HepG2 (cell line): ENCODE measurements around the gene CAND2. TPM values are rescaled to one million over a fixed set of nuclear protein-coding genes. Genes with fewer than 3 reads are reported as not detected.

Source experiments
- ATF1 ChIP-seq: IDR thresholded peaks from 2 replicates; pipeline ENCODE4 v1.6.1; 2016; ENCODE audit warnings: mild to moderate bottlenecking, control low read depth
- FOXC1 ChIP-seq: sonication (generic); formaldehyde crosslinking; IDR thresholded peaks from 2 replicates; pipeline ENCODE4 v1.8.0; 2022; ENCODE audit warnings: mild to moderate bottlenecking, missing genetic modification reagents, borderline replicate concordance
- FOXO4 ChIP-seq: sonication (generic); formaldehyde crosslinking; conservative IDR thresholded peaks from 2 replicates; pipeline ENCODE4 v1.8.1; 2023; ENCODE audit warnings: missing genetic modification reagents
- KLF11 ChIP-seq: IDR thresholded peaks from 2 replicates; pipeline ENCODE4 v1.6.1; 2016; ENCODE audit warnings: missing compliant biosample characterization
- MED8 ChIP-seq: sonication (generic); formaldehyde crosslinking; IDR thresholded peaks from 2 replicates; pipeline ENCODE4 v1.8.1; 2023; ENCODE audit warnings: mild to moderate bottlenecking, missing genetic modification reagents; ENCODE audit not compliant: insufficient replicate concordance
- NFYC ChIP-seq: IDR thresholded peaks from 2 replicates; pipeline ENCODE4 v1.6.1; 2016; ENCODE audit warnings: missing genetic modification reagents, missing compliant biosample characterization
- RFX3 ChIP-seq: IDR thresholded peaks from 2 replicates; pipeline ENCODE4 v1.6.1; 2016; ENCODE audit warnings: missing biosample characterization, missing genetic modification reagents
- RFXANK ChIP-seq: IDR thresholded peaks from 2 replicates; pipeline ENCODE4 v1.6.1; 2016
- SRSF1 ChIP-seq: fragments of 200-400 bp; formaldehyde crosslinking; optimal IDR thresholded peaks from 2 replicates; pipeline ENCODE3; 2017; ENCODE audit warnings: mild to moderate bottlenecking, low read depth, low read length, moderate library complexity
- TRIM22 ChIP-seq: fragments of 450-650 bp; IDR thresholded peaks from 2 replicates; pipeline ENCODE4 v1.6.1; 2017
- U2AF1 ChIP-seq: fragments of 200-400 bp; formaldehyde crosslinking; optimal IDR thresholded peaks from 2 replicates; pipeline ENCODE3; 2017; ENCODE audit warnings: mild to moderate bottlenecking, low read depth, low read length
- WIZ ChIP-seq: sonication (generic); formaldehyde crosslinking; IDR thresholded peaks from 2 replicates; pipeline ENCODE4 v1.5.1; 2020; ENCODE audit warnings: mild to moderate bottlenecking, missing genetic modification reagents
- ZBTB34 ChIP-seq: sonication (generic); formaldehyde crosslinking; IDR thresholded peaks from 2 replicates; pipeline ENCODE4 v1.8.0; 2022; ENCODE audit warnings: mild to moderate bottlenecking, missing genetic modification reagents
- ZNF510 ChIP-seq: sonication (generic); formaldehyde crosslinking; IDR thresholded peaks from 2 replicates; pipeline ENCODE4 v1.4.0; 2020; ENCODE audit warnings: low read depth, mild to moderate bottlenecking, missing genetic modification reagents
- ZNF570 ChIP-seq: sonication (generic); formaldehyde crosslinking; IDR thresholded peaks from 2 replicates; pipeline ENCODE4 v1.4.0; 2020; ENCODE audit warnings: mild to moderate bottlenecking, missing genetic modification reagents, borderline replicate concordance
- ZNF605 ChIP-seq: sonication (generic); formaldehyde crosslinking; IDR thresholded peaks from 2 replicates; pipeline ENCODE4 v1.8.0; 2022; ENCODE audit warnings: mild to moderate bottlenecking, missing genetic modification reagents
- ZNF639 ChIP-seq: conservative IDR thresholded peaks from 2 replicates; pipeline ENCODE4 v1.6.1; 2018; ENCODE audit warnings: missing genetic modification reagents
- ZNF75D ChIP-seq: sonication (generic); formaldehyde crosslinking; IDR thresholded peaks from 2 replicates; pipeline ENCODE4 v1.8.1; 2023; ENCODE audit warnings: missing genetic modification reagents, mild to moderate bottlenecking, borderline replicate concordance
- ZSCAN12 ChIP-seq: sonication (generic); formaldehyde crosslinking; IDR thresholded peaks from 2 replicates; pipeline ENCODE4 v1.9.0; 2021; ENCODE audit warnings: mild to moderate bottlenecking, missing genetic modification reagents
- polyA plus RNA-seq, 8 experiments: library from polyadenylated mRNA; depleted of rRNA in 3 of 8; stranded (reverse) in 7 of 8; unstranded in 1 of 8; fragments of >200 nt; fragmentation: Illumina TruSeq in 4 of 8; extraction: Trizol in 4 of 8; gene quantifications; 2 replicates each; pipeline versions ENCODE4 v1.2.1 to v1.2.3, GENCODE V29; 2011 to 2016; ENCODE audit warnings: low read depth in 4 of 8, missing spikeins in 1 of 8, mixed read lengths in 1 of 8; ENCODE audit not compliant: insufficient read depth in 1 of 8
- total RNA-seq, 5 experiments: library from RNA; depleted of rRNA; stranded (reverse); fragments of >200 nt; fragmentation: Illumina TruSeq; extraction: Trizol; gene quantifications; 2 replicates each; pipeline ENCODE4 v1.2.3, GENCODE V29; 2016; ENCODE audit warnings: low read depth in 1 of 5
- TF ChIP-seq, protein P1 (sequence below): sonication (generic); formaldehyde crosslinking; IDR thresholded peaks from 2 replicates; pipeline ENCODE4 v1.9.0; 2021; ENCODE audit warnings: missing genetic modification reagents, borderline replicate concordance

The CAND2 gene
- total and polyA plus RNA-seq, 2 of the 13 experiments (the other 11 are each of a cell fraction or from before 2014, with no cell fraction given), result 0.01 TPM; not detected in 1

GRCh38 chr3:12841149-12841969, 44.9 kb downstream of the CAND2 start, which contains the start of gene RPL32 (continued):
- TF ChIP-seq ZBTB34 (CRISPR knock-in tag) (no peak), KLF11 (CRISPR knock-in tag) (peak; percentile 51; the same call in 1 of the 2 replicates), FOXC1 (no peak), MED8 (CRISPR knock-in tag) (no peak), SRSF1 (no peak), ZSCAN12 (CRISPR knock-in tag) (peak; percentile 60; the same call in 1 of the 2 replicates), U2AF1 (no peak), ZNF570 (CRISPR knock-in tag) (no peak), RFX3 (CRISPR knock-in tag) (no peak), NFYC (CRISPR knock-in tag) (no peak), TRIM22 (no peak), FOXO4 (no peak), ZNF605 (no peak), WIZ (CRISPR knock-in tag) (no peak), ATF1 (CRISPR knock-in tag) (no peak), RFXANK (CRISPR knock-in tag) (no peak), ZNF639 (CRISPR knock-in tag) (no peak; the same call in 1 of the 2 replicates), ZNF510 (CRISPR knock-in tag) (no peak; the same call in 1 of the 2 replicates), ZNF75D (no peak)
- TF ChIP-seq, protein P1, sequence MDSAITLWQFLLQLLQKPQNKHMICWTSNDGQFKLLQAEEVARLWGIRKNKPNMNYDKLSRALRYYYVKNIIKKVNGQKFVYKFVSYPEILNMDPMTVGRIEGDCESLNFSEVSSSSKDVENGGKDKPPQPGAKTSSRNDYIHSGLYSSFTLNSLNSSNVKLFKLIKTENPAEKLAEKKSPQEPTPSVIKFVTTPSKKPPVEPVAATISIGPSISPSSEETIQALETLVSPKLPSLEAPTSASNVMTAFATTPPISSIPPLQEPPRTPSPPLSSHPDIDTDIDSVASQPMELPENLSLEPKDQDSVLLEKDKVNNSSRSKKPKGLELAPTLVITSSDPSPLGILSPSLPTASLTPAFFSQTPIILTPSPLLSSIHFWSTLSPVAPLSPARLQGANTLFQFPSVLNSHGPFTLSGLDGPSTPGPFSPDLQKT, result peak; percentile 70; the same call in 1 of the 2 replicates
